T-helper 2 cell (primary cell): ENCODE data around the gene CUX1.
"Not testable (repeated sequence)": the region's sequence is repeated elsewhere in the genome, so short reads cannot be mapped to it uniquely, and the experiment has no call there.

ENCODE experiments used
- DNase-seq, 5 experiments: peaks; one replicate each; pipeline versions ENCODE4 v3.0.0 to v3.0.0-alpha.2; 2012 to 2022

CUX1 gene

GRCh38 chr7:102154425-102154824, 337.0 kb downstream of the CUX1 start:
- DNase-seq, result no peak

GRCh38 chr7:102155821-102156441, 338.5 kb downstream of the CUX1 start:
- no peak for DNase-seq

- no peak for DNase-seq
Measured at GRCh38 chr7:102156867-102157266, 339.4 kb downstream of the CUX1 start.

- no peak for DNase-seq
Measured at GRCh38 chr7:102165136-102165535, 347.7 kb downstream of the CUX1 start.

- no peak for DNase-seq
Measured at GRCh38 chr7:102167254-102167653, 349.8 kb downstream of the CUX1 start.

GRCh38 chr7:102169651-102170392, 352.4 kb downstream of the CUX1 start:
- DNase-seq, result no peak

- no peak for DNase-seq
Measured at GRCh38 chr7:102170393-102170970, 353.1 kb downstream of the CUX1 start.

- DNase-seq, result no peak
Measured at GRCh38 chr7:102173669-102174068, 356.2 kb downstream of the CUX1 start.

GRCh38 chr7:102175423-102176170, 358.2 kb downstream of the CUX1 start:
- no peak for DNase-seq

GRCh38 chr7:102178410-102178809, 361.0 kb downstream of the CUX1 start:
- no peak for DNase-seq

GRCh38 chr7:102180727-102181126, 363.3 kb downstream of the CUX1 start:
- no peak for DNase-seq

- DNase-seq, result no peak
Measured at GRCh38 chr7:102181517-102181916, 364.1 kb downstream of the CUX1 start.

- DNase-seq, result no peak
Measured at GRCh38 chr7:102182016-102182415, 364.6 kb downstream of the CUX1 start.

- not testable (repeated sequence) for DNase-seq
Measured at GRCh38 chr7:102183848-102184247, 366.4 kb downstream of the CUX1 start.

GRCh38 chr7:102184303-102184702, 366.9 kb downstream of the CUX1 start:
- no peak for DNase-seq

GRCh38 chr7:102185796-102186195, 368.4 kb downstream of the CUX1 start:
- no peak for DNase-seq

GRCh38 chr7:102186306-102186705, 368.9 kb downstream of the CUX1 start:
- DNase-seq, result no peak

GRCh38 chr7:102188746-102189145, 371.3 kb downstream of the CUX1 start:
- no peak for DNase-seq

GRCh38 chr7:102189756-102190155, 372.3 kb downstream of the CUX1 start:
- no peak for DNase-seq

GRCh38 chr7:102190776-102191350, 373.4 kb downstream of the CUX1 start:
- no peak for DNase-seq

GRCh38 chr7:102191556-102192379, 374.3 kb downstream of the CUX1 start:
- DNase-seq, result no peak

GRCh38 chr7:102192790-102193189, 375.4 kb downstream of the CUX1 start:
- no peak for DNase-seq
